Calu3 (cell line): Measurements from ENCODE around the gene GNG4. TPM values are rescaled to one million over a fixed set of nuclear protein-coding genes. Genes with fewer than 3 reads are reported as not detected.
"Not testable (repeated sequence)": the region's sequence is repeated elsewhere in the genome, so short reads cannot be mapped to it uniquely, and the experiment has no call there.

Experiments
- BruUV-seq: library from RNA; stranded (reverse); fragments of 400-500 nt; replicated peaks from 2 replicates; lab custom pipeline; 2021; lab: Mats Ljungman, UMichigan
- CTCF ChIA-PET: fragments of 300-600 bp; sonication (Branson Sonifier 250); formaldehyde crosslinking; loops from one replicate; lab custom pipeline; 2022; ENCODE audit warnings: antibody characterized with exemption; lab: Charles Lee
- DNase-seq: peaks from one replicate; pipeline ENCODE4 v3.0.0; 2022
- H3K27ac Mint-ChIP-seq: one replicate; pipeline ENCODE4 v1.8.0; 2022; ENCODE audit warnings: mixed read lengths; ENCODE audit not compliant: unreplicated experiment
- H3K27me3 Mint-ChIP-seq: one replicate; pipeline ENCODE4 v1.8.0; 2022; ENCODE audit warnings: mixed read lengths; ENCODE audit not compliant: unreplicated experiment
- H3K36me3 Mint-ChIP-seq: one replicate; pipeline ENCODE4 v1.8.0; 2022; ENCODE audit warnings: mild to moderate bottlenecking, moderate library complexity, mixed read lengths; ENCODE audit not compliant: insufficient read depth, unreplicated experiment
- H3K4me1 Mint-ChIP-seq: one replicate; pipeline ENCODE4 v1.8.0; 2022; ENCODE audit warnings: mild to moderate bottlenecking, low read depth, mixed read lengths; ENCODE audit not compliant: unreplicated experiment
- H3K4me3 Mint-ChIP-seq: one replicate; pipeline ENCODE4 v1.8.0; 2022; ENCODE audit warnings: mild to moderate bottlenecking, low read depth, moderate library complexity, mixed read lengths; ENCODE audit not compliant: unreplicated experiment
- H3K9me3 Mint-ChIP-seq: one replicate; pipeline ENCODE4 v1.8.0; 2022; ENCODE audit warnings: low read depth, mixed read lengths; ENCODE audit not compliant: unreplicated experiment
- CTCF ChIP-seq: fragments of 200-600 bp; IDR thresholded peaks from one replicate; pipeline ENCODE4 v1.8.0; 2022; ENCODE audit warnings: antibody characterized with exemption; ENCODE audit not compliant: unreplicated experiment
- intact Hi-C: fragments of 100-400 bp; cut with micrococcal nuclease; formaldehyde crosslinking; loops from one replicate; pipeline ENCODE4 v1.10.0; 2022; ENCODE audit not compliant: unreplicated experiment
- total RNA-seq: library from RNA; stranded (reverse); gene quantifications from 2 replicates; pipeline ENCODE4 v1.2.3, GENCODE V29; 2022

Gene GNG4
- total RNA-seq, 1 experiment from 2014 or later, result 18.4 TPM

- no TSS peak for BruUV-seq
- peak overlapping the region; percentile 81 for H3K4me3 Mint-ChIP-seq
- peaks cover 9% of the 10 kb centered on the region for H3K4me1 Mint-ChIP-seq
- CTCF ChIA-PET, result no interaction called here
- no peak overlapping the region for H3K27ac Mint-ChIP-seq
- intact Hi-C loops, result no loop called here
- no peak for TF ChIP-seq CTCF
- peak; percentile 60 for DNase-seq
- peaks cover 11% of the 10 kb centered on the region for H3K36me3 Mint-ChIP-seq
- H3K9me3 Mint-ChIP-seq, result no peaks in the 10 kb centered on the region
- peaks cover 31% of the 10 kb centered on the region for H3K27me3 Mint-ChIP-seq
These were observed 971 bp upstream of the GNG4 start for GRCh38 chr1:235650341-235651169.

- Mint-ChIP-seq H3K4me1 (peaks cover 9% of the 10 kb centered on the region), H3K9me3 (no peaks in the 10 kb centered on the region), H3K27ac (peak overlapping the region; percentile 40), H3K27me3 (peaks cover 31% of the 10 kb centered on the region), H3K36me3 (peaks cover 11% of the 10 kb centered on the region), H3K4me3 (peak overlapping the region; percentile 81)
- CTCF ChIA-PET, result interaction anchor here (1.0 kb wide), 2 partner anchors 11 to 132 kb away, joined by 3 to 4 read pairs; no protein-coding TSS in a partner anchor
- peak; percentile 75 for DNase-seq
- TF ChIP-seq CTCF, result no peak
- intact Hi-C loops, result loop anchor here (2.0 kb wide), 1 partner anchor 144 kb away; the partner anchor contains the start of gene B3GALNT2
- BruUV-seq, result no TSS peak
These were observed 623 bp downstream of the GNG4 start for GRCh38 chr1:235648954-235649367.

GRCh38 chr1:235648407-235648907 lies 1.1 kb downstream of the GNG4 start:
- Mint-ChIP-seq H3K4me3 (peak overlapping the region; percentile 81), H3K27me3 (peaks cover 27% of the 10 kb centered on the region), H3K27ac (peak overlapping the region; percentile 40), H3K4me1 (peaks cover 13% of the 10 kb centered on the region), H3K36me3 (peaks cover 11% of the 10 kb centered on the region), H3K9me3 (no peaks in the 10 kb centered on the region)
- no TSS peak for BruUV-seq
- intact Hi-C loops, result loop anchor here (2.0 kb wide), 1 partner anchor 144 kb away; the partner anchor contains the start of gene B3GALNT2
- CTCF ChIA-PET, result interaction anchor here (1.0 kb wide), 2 partner anchors 10 to 133 kb away, joined by 3 to 4 read pairs; no protein-coding TSS in a partner anchor
- TF ChIP-seq CTCF, result no peak
- DNase-seq, result peak; percentile 50

GRCh38 chr1:235647537-235647936 lies 2.0 kb downstream of the GNG4 start:
- BruUV-seq, H3K4me3 Mint-ChIP-seq, intact Hi-C loops, H3K27ac Mint-ChIP-seq, H3K9me3 Mint-ChIP-seq, CTCF ChIA-PET, DNase-seq: not testable (repeated sequence)
- H3K36me3 Mint-ChIP-seq, result peaks cover 17% of the 10 kb centered on the region
- H3K27me3 Mint-ChIP-seq, result peaks cover 18% of the 10 kb centered on the region
- H3K4me1 Mint-ChIP-seq, result peaks cover 23% of the 10 kb centered on the region
